GM12872 (cell line): ENCODE results near the gene P2RX3.

Experiments
- TF ChIP-seq, protein P1 (sequence below): IDR thresholded peaks from 3 replicates; pipeline ENCODE4 v1.5.1; 2011; ENCODE audit warnings: low read depth, mild to moderate bottlenecking, low read length, moderate library complexity; ENCODE audit not compliant: insufficient read depth

P2RX3 gene

DNA sequence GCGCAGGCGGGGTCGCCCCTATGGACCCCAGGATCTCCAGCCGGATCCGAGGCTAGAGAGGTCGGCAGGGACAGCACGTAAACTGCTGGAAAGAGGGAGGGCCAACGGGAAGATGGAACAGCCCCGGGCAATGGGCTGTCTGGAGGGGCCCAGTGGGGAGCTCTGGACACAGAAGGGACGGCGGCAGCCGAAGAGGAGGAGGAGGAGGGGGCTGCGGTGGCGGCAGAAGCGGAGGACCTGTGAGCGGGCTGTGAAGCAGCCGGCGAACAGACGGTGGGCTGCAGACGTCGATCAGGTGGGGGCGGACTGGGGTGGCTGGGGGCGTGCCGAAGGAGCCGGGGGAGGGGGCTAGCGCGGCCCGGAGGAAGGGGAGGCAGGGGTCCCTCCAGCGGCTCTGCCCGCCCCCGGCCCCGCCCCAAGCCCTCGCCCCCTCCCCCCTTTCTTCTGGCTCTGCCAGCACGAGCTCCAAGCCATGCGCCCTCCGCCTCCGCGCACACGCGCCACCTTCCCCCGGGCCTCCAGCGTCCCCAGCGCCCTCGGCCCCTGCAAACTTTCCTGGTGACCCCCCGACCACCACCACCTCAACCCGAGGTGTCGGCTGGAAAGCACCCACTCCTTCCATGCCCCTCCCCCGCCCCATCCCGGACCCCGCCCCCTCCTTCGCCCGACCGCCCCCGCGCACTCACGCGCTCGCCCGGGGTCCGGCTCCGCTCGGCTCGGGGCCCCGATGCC lies 13.8 kb upstream of the P2RX3 start:
- TF ChIP-seq, protein P1, sequence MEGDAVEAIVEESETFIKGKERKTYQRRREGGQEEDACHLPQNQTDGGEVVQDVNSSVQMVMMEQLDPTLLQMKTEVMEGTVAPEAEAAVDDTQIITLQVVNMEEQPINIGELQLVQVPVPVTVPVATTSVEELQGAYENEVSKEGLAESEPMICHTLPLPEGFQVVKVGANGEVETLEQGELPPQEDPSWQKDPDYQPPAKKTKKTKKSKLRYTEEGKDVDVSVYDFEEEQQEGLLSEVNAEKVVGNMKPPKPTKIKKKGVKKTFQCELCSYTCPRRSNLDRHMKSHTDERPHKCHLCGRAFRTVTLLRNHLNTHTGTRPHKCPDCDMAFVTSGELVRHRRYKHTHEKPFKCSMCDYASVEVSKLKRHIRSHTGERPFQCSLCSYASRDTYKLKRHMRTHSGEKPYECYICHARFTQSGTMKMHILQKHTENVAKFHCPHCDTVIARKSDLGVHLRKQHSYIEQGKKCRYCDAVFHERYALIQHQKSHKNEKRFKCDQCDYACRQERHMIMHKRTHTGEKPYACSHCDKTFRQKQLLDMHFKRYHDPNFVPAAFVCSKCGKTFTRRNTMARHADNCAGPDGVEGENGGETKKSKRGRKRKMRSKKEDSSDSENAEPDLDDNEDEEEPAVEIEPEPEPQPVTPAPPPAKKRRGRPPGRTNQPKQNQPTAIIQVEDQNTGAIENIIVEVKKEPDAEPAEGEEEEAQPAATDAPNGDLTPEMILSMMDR = no peak

DNA sequence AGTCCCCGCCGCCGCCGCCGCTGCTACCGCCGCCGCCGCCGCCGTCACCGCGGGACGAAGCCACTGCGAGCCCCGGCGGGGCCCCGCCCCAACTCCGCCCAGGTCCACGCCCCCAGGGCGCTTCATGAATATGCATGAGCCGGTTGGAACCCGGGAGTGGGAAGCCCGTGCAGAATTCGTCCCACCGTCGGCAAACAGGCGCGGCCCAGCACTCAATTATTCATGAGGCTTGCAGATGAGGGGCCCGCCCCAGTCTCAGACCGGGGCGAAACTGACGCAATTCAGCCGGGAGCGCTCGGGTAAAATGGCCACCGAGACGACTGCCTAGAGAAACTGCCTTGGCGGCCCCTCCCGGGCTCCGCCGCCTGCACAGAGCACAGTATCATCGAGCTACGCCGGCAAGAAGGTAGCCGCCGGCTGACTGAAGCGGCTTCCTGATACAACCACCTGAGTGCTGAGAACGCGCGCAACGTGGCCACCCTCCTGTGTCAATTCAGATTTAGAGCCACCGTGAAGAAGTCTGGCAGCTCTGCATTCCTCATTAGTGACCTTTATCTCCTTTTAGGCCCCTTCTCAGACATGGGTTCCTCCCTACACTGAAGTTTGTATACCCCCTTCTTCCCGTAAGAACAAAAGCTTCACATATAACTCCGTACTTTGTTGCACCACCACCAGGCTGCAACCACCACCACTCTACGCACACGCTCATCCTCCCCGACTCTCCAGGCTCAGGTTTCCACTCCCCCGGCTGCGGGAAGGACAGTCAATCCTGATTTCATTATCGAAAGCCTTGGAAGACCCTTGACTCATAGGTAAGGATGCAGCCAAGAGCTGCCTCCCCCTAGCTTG lies 13.0 kb upstream of the P2RX3 start, which contains the start of gene TNKS1BP1:
Gene TNKS1BP1 (minus strand): TSS at position 67 of the 849 bp plus-strand sequence. CDS start 3,067 bp downstream, outside the sequence.
- TF ChIP-seq, protein P1 = no peak

DNA sequence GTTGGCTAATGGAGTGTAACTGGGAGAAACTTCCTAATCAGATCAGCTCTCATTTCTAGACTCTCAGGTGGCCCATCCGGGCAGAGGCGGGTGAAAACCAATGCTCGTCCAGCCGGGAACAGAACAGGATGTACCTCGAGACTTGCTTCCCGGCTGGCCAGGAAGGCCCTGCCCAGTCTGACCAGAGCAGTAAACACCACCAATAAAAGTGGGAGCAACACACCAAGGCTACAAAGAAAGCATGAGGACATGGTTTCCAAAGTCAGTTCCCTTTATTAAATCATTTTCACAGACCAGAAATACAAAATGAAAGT lies 12.5 kb upstream of the P2RX3 start:
- TF ChIP-seq, protein P1 = no peak

DNA sequence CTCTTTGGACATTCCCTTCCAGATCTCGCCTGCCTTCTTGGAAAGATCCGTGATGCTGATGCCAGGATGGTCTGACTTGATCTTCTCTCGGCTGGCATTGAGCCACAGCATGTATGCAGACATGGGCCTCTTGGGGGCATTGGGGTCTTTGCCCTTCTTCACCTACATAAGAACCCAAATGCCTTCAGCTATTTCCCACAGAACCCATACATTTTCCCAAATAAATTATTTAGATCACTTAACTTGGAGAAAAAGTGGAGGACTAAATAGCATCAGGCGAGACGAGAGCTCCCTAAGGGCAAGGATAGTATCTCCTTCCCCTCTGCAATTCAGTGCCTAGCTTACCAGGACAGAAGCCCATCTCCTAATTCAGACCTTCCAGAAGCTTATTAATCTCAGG lies 10.4 kb upstream of the P2RX3 start:
- TF ChIP-seq, protein P1 = no peak

DNA sequence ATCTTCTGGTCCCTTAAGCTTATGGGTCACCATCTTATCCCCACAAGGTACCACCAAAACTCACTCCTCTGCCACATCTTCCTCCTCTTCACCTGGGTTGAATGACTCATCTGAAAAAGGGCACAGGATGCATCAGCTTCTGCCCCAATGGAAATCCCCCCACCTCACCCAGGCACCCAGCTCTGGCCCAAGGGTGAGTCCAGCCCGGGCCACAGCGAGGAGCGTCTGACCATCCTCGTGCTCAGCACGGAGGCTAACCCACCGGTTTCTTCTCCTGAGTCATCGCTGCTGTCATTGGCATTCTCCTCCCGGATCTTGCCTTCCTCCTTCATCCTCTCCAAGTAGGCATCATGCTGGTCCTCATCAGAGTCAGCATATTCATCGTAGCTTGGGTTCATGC lies 8.1 kb upstream of the P2RX3 start:
- TF ChIP-seq, protein P1 = no peak

DNA sequence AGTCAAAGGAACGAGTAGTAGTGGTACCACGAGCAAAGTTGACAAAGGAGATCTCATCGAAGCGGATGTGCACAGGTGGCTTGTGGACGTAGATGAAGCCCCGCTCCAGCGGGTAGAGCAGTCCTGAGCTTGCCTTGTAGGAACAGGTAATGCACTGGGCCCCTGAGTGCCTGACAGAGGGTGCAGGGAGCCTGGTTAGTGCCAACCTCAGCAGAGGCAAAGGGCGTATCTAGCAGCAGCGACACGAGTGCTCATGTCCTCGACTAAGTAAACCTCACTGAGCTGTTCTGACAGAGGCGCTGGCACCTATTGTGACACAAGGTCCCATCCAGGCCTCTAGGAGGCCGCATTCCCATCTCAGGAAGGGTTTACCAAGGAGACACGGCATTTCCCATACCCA lies 6.4 kb upstream of the P2RX3 start:
- TF ChIP-seq, protein P1 = no peak

DNA sequence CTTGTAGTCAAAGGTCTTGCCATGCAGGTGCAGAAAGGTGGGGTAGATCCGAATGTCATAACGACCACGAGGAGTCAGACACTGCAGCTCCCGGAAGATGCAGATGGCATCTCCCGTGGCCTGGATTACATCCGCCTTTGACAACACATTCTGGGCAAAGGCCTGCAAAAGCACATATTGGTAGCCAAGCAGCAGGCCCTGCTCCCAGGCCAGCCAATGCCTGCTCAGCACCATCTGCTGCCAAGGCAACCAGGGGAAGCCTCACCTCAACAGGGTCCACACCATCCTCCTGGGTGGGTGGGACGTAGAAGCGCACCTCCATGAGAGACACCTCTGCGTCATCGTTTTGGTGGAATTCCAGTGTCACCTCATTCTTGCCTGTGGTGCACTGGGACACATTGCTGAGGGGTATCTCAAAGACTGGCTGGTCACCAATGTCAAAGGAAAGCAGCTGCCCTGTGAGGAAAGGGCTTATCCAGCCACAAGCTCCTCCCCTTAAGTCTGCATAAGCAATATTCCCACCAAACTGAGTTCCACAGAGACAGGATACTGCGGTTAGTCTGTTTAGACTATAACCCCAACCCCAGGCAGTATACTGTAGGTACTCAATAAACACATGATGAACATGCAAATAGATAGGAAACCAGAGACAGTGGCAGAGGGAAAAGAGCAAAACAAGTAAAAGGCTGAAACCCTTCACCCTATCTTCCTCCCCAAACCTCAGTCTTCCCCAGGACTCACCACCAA lies 5.3 kb upstream of the P2RX3 start:
- TF ChIP-seq, protein P1 = no peak
